Hepatocyte (in vitro differentiated cells): Measurements from ENCODE around the gene NBAS. TPM values are rescaled to one million over a fixed set of nuclear protein-coding genes. Genes with fewer than 3 reads are reported as not detected.

Experiments used
- DNase-seq: peaks from one replicate; pipeline ENCODE4 v3.0.0-alpha.2; 2016; ENCODE audit warnings: low spot score
- H2AFZ ChIP-seq: fragments of 200-600 bp; sonication (generic); 2 replicates; pipeline ENCODE4 v1.6.0; 2016; ENCODE audit warnings: antibody characterized with exemption, mild to moderate bottlenecking
- H3K27ac ChIP-seq: fragments of 200-600 bp; sonication (generic); 2 replicates; pipeline ENCODE4 v1.5.1; 2016; ENCODE audit warnings: mild to moderate bottlenecking
- H3K27me3 ChIP-seq: fragments of 200-600 bp; sonication (generic); 2 replicates; pipeline ENCODE4 v1.6.1; 2016
- H3K36me3 ChIP-seq: fragments of 200-600 bp; sonication (generic); replicated peaks from 2 replicates; pipeline ENCODE4 v1.5.1; 2016; ENCODE audit warnings: low read depth; ENCODE audit not compliant: insufficient read depth
- H3K4me1 ChIP-seq: fragments of 200-600 bp; sonication (generic); 2 replicates; pipeline ENCODE4 v1.5.1; 2016; ENCODE audit warnings: mild to moderate bottlenecking, moderate library complexity; ENCODE audit not compliant: insufficient read depth
- H3K4me2 ChIP-seq: fragments of 200-600 bp; sonication (generic); 2 replicates; pipeline ENCODE4 v1.6.0; 2016
- H3K4me3 ChIP-seq: fragments of 200-600 bp; sonication (generic); 2 replicates; pipeline ENCODE4 v1.5.1; 2016; ENCODE audit warnings: mild to moderate bottlenecking
- H3K79me2 ChIP-seq: fragments of 200-600 bp; sonication (generic); 2 replicates; pipeline ENCODE4 v1.6.0; 2017; ENCODE audit warnings: mild to moderate bottlenecking
- H3K9me2 ChIP-seq: fragments of 200-600 bp; sonication (generic); replicated peaks from 2 replicates; pipeline ENCODE4 v1.6.0; 2017; ENCODE audit warnings: mild to moderate bottlenecking; ENCODE audit not compliant: insufficient read depth
- H3K9me3 ChIP-seq: fragments of 200-600 bp; sonication (generic); 2 replicates; pipeline ENCODE4 v1.5.1; 2016; ENCODE audit warnings: low read depth, mild to moderate bottlenecking
- H4K20me1 ChIP-seq: fragments of 200-600 bp; sonication (generic); 2 replicates; pipeline ENCODE4 v1.6.0; 2016; ENCODE audit warnings: mild to moderate bottlenecking; ENCODE audit not compliant: insufficient read depth, poor library complexity, severe bottlenecking
- EZH2 ChIP-seq: fragments of 200-600 bp; sonication (generic); IDR thresholded peaks from 2 replicates; pipeline ENCODE4 v1.6.1; 2016; ENCODE audit warnings: antibody characterized with exemption, mild to moderate bottlenecking, borderline replicate concordance
- EZH2phosphoT487 ChIP-seq: fragments of 200-600 bp; sonication (generic); IDR thresholded peaks from one replicate; pipeline ENCODE4 v1.6.1; 2018; ENCODE audit warnings: antibody characterized with exemption, mild to moderate bottlenecking, low read depth, moderate library complexity; ENCODE audit not compliant: unreplicated experiment, severe bottlenecking
- WGBS: methylation state at CpG from one replicate; pipeline ENCODE4 v1.1.6; 2016; ENCODE audit warnings: low lambda C conversion rate; ENCODE audit errors: missing lambda C conversion rate; 5-methylcytosine and 5-hydroxymethylcytosine counted together
- polyA plus RNA-seq: library from polyadenylated mRNA; unstranded; fragments of >200 nt; fragmentation: Nextera tagmentation; extraction: Ambion mirVana; gene quantifications from 2 replicates; pipeline ENCODE4 v1.2.1, GENCODE V29; 2016
- total RNA-seq: library from RNA; depleted of rRNA; stranded (reverse); fragments of >200 nt; gene quantifications from 2 replicates; pipeline ENCODE4 v1.2.3, GENCODE V29; 2014
- TF ChIP-seq, protein P1 (sequence below): fragments of 200-600 bp; sonication (generic); IDR thresholded peaks from 2 replicates; pipeline ENCODE4 v1.5.1; 2016; ENCODE audit warnings: antibody characterized with exemption, mild to moderate bottlenecking; ENCODE audit not compliant: poor library complexity

The NBAS gene
- total and polyA plus RNA-seq, 2 experiments from 2014 or later: 20.8 to 47.2 TPM

DNA sequence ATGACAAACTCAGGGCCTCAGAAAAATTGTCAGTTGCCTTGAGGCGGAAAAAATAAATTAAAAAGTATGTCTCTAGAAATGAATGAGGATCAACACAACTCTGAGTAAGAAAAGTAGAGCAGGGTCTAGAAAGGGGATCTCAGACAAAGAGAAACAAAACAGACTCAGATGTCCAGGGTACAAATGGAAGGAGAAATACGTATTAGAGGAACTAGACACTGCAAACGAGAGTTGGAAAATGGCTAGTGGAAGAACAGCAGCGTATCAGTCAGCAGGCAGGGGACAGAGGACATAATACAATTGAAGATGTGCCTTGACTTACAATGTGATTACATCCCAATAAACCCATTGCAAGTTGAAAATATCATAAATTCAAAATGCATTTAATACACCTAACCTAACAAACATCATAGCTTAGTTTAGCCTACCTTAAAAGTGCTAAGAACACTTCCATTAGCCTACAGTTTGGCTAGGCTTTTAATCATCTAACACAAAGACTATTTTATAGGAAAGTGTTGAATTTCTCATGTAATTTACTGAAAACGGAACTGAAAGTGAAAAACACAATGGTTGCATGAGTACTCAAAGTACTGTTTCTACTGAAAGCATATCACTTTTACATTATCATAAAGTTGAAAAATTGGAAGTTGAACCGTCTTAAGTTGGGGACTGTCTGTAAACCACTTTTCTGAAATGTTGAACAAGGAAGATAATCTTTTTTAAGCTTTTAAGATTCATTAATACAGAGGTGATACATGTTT lies 182.8 kb downstream of the NBAS start:
- H3K79me2 ChIP-seq: no peaks in the 10 kb centered on the region
- TF ChIP-seq EZH2: no peak
- TF ChIP-seq, protein P1, sequence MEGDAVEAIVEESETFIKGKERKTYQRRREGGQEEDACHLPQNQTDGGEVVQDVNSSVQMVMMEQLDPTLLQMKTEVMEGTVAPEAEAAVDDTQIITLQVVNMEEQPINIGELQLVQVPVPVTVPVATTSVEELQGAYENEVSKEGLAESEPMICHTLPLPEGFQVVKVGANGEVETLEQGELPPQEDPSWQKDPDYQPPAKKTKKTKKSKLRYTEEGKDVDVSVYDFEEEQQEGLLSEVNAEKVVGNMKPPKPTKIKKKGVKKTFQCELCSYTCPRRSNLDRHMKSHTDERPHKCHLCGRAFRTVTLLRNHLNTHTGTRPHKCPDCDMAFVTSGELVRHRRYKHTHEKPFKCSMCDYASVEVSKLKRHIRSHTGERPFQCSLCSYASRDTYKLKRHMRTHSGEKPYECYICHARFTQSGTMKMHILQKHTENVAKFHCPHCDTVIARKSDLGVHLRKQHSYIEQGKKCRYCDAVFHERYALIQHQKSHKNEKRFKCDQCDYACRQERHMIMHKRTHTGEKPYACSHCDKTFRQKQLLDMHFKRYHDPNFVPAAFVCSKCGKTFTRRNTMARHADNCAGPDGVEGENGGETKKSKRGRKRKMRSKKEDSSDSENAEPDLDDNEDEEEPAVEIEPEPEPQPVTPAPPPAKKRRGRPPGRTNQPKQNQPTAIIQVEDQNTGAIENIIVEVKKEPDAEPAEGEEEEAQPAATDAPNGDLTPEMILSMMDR: no peak
- TF ChIP-seq EZH2phosphoT487: no peak
- H3K4me1 ChIP-seq: no peaks in the 10 kb centered on the region
- H3K27me3 ChIP-seq: no peaks in the 10 kb centered on the region
- H3K27ac ChIP-seq: no peak overlapping the region
- WGBS: 86% methylated on average over 6 of the region's 6 CpGs
- no peak overlapping the region for H3K4me2 ChIP-seq
- H3K4me3 ChIP-seq: no peak overlapping the region
- H2AFZ ChIP-seq: no peak overlapping the region
- no peak for DNase-seq
- H3K9me3 ChIP-seq: no peaks in the 10 kb centered on the region
- no peaks in the 10 kb centered on the region for H3K9me2 ChIP-seq
- no peaks in the 10 kb centered on the region for H4K20me1 ChIP-seq
- H3K36me3 ChIP-seq: no peaks in the 10 kb centered on the region

- no peaks in the 10 kb centered on the region for H3K79me2 ChIP-seq
- H4K20me1 ChIP-seq: no peaks in the 10 kb centered on the region
- no peaks in the 10 kb centered on the region for H3K27me3 ChIP-seq
- no peak overlapping the region for H3K4me3 ChIP-seq
- no peaks in the 10 kb centered on the region for H3K9me2 ChIP-seq
- H2AFZ ChIP-seq: no peak overlapping the region
- DNase-seq: no peak
- H3K36me3 ChIP-seq: no peaks in the 10 kb centered on the region
- TF ChIP-seq EZH2 (no peak), EZH2phosphoT487 (no peak)
- TF ChIP-seq, protein P1: no peak
- H3K9me3 ChIP-seq: no peaks in the 10 kb centered on the region
- H3K4me2 ChIP-seq: no peak overlapping the region
- no peak overlapping the region for H3K27ac ChIP-seq
- H3K4me1 ChIP-seq: no peaks in the 10 kb centered on the region
Measured at GRCh38 chr2:15377202-15377601, 183.9 kb downstream of the NBAS start.

GRCh38 chr2:15372019-15372418 lies 189.1 kb downstream of the NBAS start:
- H3K4me2 ChIP-seq: no peak overlapping the region
- DNase-seq: no peak
- no peak overlapping the region for H2AFZ ChIP-seq
- no peaks in the 10 kb centered on the region for H4K20me1 ChIP-seq
- no peaks in the 10 kb centered on the region for H3K4me1 ChIP-seq
- no peak overlapping the region for H3K4me3 ChIP-seq
- WGBS: 94% methylated on average over 1 of the region's 1 CpG
- no peaks in the 10 kb centered on the region for H3K27me3 ChIP-seq
- no peak for TF ChIP-seq EZH2
- TF ChIP-seq, protein P1: no peak
- TF ChIP-seq EZH2phosphoT487: no peak
- H3K9me2 ChIP-seq: no peaks in the 10 kb centered on the region
- no peaks in the 10 kb centered on the region for H3K79me2 ChIP-seq
- H3K27ac ChIP-seq: no peak overlapping the region
- no peaks in the 10 kb centered on the region for H3K9me3 ChIP-seq
- H3K36me3 ChIP-seq: no peaks in the 10 kb centered on the region
